Measurements from ENCODE around the gene TPCN2. TPM values are rescaled to one million over a fixed set of nuclear protein-coding genes. Genes with fewer than 3 reads are reported as not detected.

TPCN2 gene
- total and polyA plus RNA-seq, 9 of the 15 experiments (the other 6 are each of a cell fraction or from before 2014, with no cell fraction given), result 0.66 to 10.2 (median 4.6) TPM

GRCh38 chr11:69057801-69058200 is 9.1 kb downstream of the TPCN2 start:
- H2AFZ ChIP-seq (ENCODE audit: low read depth, low read length), result no peak overlapping the region
- in situ Hi-C loops (cut with MboI) (no loop called here), intact Hi-C loops (cut with micrococcal nuclease) (no loop called here)
- no peak overlapping the region for H3K9ac ChIP-seq (ENCODE audit: insufficient read depth in 1 of 2, low read depth in 2 of 2, low read length in 2 of 2)
- DNase-seq (ENCODE audit: extremely low read depth in 1 of 4, low spot score in 3 of 4) (no peak), ATAC-seq (no peak), FAIRE-seq (no peak)
- no peak overlapping the region for H3K4me2 ChIP-seq (ENCODE audit: insufficient read depth, low read length)
- H3K9me1 ChIP-seq (ENCODE audit: control insufficient read depth, insufficient read depth, low read length), result no peaks in the 10 kb centered on the region
- H3K27me3 ChIP-seq (ENCODE audit: control insufficient read depth in 2 of 2, insufficient read depth in 2 of 2, low read length in 2 of 2), result no peaks in the 10 kb centered on the region
- ChIA-PET CTCF (ENCODE audit: low intra/inter-chr PET ratio) (no interaction called here), POLR2A (interaction anchor here (0.7 to 1.1 kb wide), 2 partner anchors 15 to 831 kb away, joined by 3 to 4 read pairs; no protein-coding TSS in a partner anchor)
- no peak overlapping the region for H3K4me3 ChIP-seq
- no peaks in the 10 kb centered on the region for H3K79me2 ChIP-seq (ENCODE audit: control insufficient read depth, insufficient read depth, low read length)
- no peaks in the 10 kb centered on the region for H3K9me3 ChIP-seq (replicated peaks; ENCODE audit: control insufficient read depth, insufficient read depth, low read depth, low read length)
- H3K27ac ChIP-seq (ENCODE audit: extremely low read depth, low read depth, low read length), result no peak overlapping the region
- no TSS peak for BruUV-seq (replicated peaks)
- H4K20me1 ChIP-seq (replicated peaks; ENCODE audit: control insufficient read depth, insufficient read depth, low read length), result peaks cover 9% of the 10 kb centered on the region; the same call in 1 of the 2 replicates
- no peaks in the 10 kb centered on the region; the same call in 2 of the 3 replicates for H3K36me3 ChIP-seq (ENCODE audit: control insufficient read depth, insufficient read depth, low read length)
- 82% methylated on average over 14 of the region's 14 CpGs for WGBS (ENCODE audit: insufficient coverage, low coverage, missing lambda C conversion rate)
- peaks cover 0 to 22% of the 10 kb centered on the region in 2 experiments; a peak in 2 of 5 replicates for H3K4me1 ChIP-seq (replicated peaks in 1 of 2; ENCODE audit: control insufficient read depth in 2 of 2, insufficient read depth in 2 of 2, low read length in 2 of 2)
- TF ChIP-seq ADNP (tag; IDR thresholded peaks at IDR 0.05) (no peak), TRIM28 (IDR thresholded peaks at IDR 0.05) (no peak), IFI16 (CRISPR knock-in tag; IDR thresholded peaks at IDR 0.05) (no peak), GMEB1 (CRISPR knock-in tag; IDR thresholded peaks at IDR 0.05) (no peak), RREB1 (CRISPR knock-in tag; IDR thresholded peaks at IDR 0.05) (no peak), ETV6 (IDR thresholded peaks at IDR 0.05; ENCODE audit: borderline replicate concordance in 1 of 2, low read depth in 2 of 2, low read length in 1 of 2) (no peak), ETV6 (CRISPR knock-in tag; IDR thresholded peaks at IDR 0.05; ENCODE audit: borderline replicate concordance) (no peak), OTX1 (CRISPR knock-in tag; IDR thresholded peaks at IDR 0.05) (no peak), MTA1 (IDR thresholded peaks at IDR 0.05; ENCODE audit: borderline replicate concordance) (no peak), ZHX1 (conservative IDR thresholded peaks at IDR 0.05; ENCODE audit: low read length) (no peak), FOSL1 (tag; conservative IDR thresholded peaks at IDR 0.05) (no peak)
- TF ChIP-seq, protein P1, sequence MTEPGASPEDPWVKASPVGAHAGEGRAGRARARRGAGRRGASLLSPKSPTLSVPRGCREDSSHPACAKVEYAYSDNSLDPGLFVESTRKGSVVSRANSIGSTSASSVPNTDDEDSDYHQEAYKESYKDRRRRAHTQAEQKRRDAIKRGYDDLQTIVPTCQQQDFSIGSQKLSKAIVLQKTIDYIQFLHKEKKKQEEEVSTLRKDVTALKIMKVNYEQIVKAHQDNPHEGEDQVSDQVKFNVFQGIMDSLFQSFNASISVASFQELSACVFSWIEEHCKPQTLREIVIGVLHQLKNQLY (CRISPR knock-in tag; conservative IDR thresholded peaks at IDR 0.05), result no peak

Measured in K562 (cell line).